Fibroblast of skin of abdomen (primary cell): Measurements from ENCODE around the gene LARGE1.

Experiments
- DNase-seq: peaks from one replicate; pipeline ENCODE4 v3.0.0-alpha.2; 2013

LARGE1 gene

GRCh38 chr22:33519974-33520903 lies 400.0 kb downstream of the LARGE1 start:
- DNase-seq: no peak

- peak; percentile 82 for DNase-seq
Measured at GRCh38 chr22:33519071-33519973, 401.0 kb downstream of the LARGE1 start.

GRCh38 chr22:33518405-33518804 lies 401.9 kb downstream of the LARGE1 start:
- no peak for DNase-seq

GRCh38 chr22:33515795-33516194 lies 404.5 kb downstream of the LARGE1 start:
- DNase-seq: no peak

GRCh38 chr22:33513388-33514338 lies 406.6 kb downstream of the LARGE1 start:
- peak; percentile 51 for DNase-seq

GRCh38 chr22:33512908-33513307 lies 407.4 kb downstream of the LARGE1 start:
- DNase-seq: peak; percentile 63

GRCh38 chr22:33510429-33510904 lies 409.8 kb downstream of the LARGE1 start:
- no peak for DNase-seq

- DNase-seq: no peak
Measured at GRCh38 chr22:33504941-33505625, 415.2 kb downstream of the LARGE1 start.

- no peak for DNase-seq
Measured at GRCh38 chr22:33496112-33496511, 424.2 kb downstream of the LARGE1 start.

GRCh38 chr22:33493476-33494205 lies 426.6 kb downstream of the LARGE1 start:
- no peak for DNase-seq

GRCh38 chr22:33492210-33492651 lies 428.0 kb downstream of the LARGE1 start:
- DNase-seq: no peak

- no peak for DNase-seq
Measured at GRCh38 chr22:33487041-33487716, 433.1 kb downstream of the LARGE1 start.

- no peak for DNase-seq
Measured at GRCh38 chr22:33481550-33481949, 438.7 kb downstream of the LARGE1 start.

GRCh38 chr22:33477120-33478111 lies 442.9 kb downstream of the LARGE1 start:
- DNase-seq: peak; percentile 8

- DNase-seq: no peak
Measured at GRCh38 chr22:33476716-33477115, 443.6 kb downstream of the LARGE1 start.

GRCh38 chr22:33476206-33476605 lies 444.1 kb downstream of the LARGE1 start:
- no peak for DNase-seq

GRCh38 chr22:33474587-33474986 lies 445.7 kb downstream of the LARGE1 start:
- DNase-seq: no peak
